Fibroblast of skin of right quadriceps (primary cell): ENCODE measurements around the gene ZSWIM6.

Experiments used
- DNase-seq: peaks from one replicate; pipeline ENCODE4 v3.0.0-alpha.2; 2013

The ZSWIM6 gene

DNA sequence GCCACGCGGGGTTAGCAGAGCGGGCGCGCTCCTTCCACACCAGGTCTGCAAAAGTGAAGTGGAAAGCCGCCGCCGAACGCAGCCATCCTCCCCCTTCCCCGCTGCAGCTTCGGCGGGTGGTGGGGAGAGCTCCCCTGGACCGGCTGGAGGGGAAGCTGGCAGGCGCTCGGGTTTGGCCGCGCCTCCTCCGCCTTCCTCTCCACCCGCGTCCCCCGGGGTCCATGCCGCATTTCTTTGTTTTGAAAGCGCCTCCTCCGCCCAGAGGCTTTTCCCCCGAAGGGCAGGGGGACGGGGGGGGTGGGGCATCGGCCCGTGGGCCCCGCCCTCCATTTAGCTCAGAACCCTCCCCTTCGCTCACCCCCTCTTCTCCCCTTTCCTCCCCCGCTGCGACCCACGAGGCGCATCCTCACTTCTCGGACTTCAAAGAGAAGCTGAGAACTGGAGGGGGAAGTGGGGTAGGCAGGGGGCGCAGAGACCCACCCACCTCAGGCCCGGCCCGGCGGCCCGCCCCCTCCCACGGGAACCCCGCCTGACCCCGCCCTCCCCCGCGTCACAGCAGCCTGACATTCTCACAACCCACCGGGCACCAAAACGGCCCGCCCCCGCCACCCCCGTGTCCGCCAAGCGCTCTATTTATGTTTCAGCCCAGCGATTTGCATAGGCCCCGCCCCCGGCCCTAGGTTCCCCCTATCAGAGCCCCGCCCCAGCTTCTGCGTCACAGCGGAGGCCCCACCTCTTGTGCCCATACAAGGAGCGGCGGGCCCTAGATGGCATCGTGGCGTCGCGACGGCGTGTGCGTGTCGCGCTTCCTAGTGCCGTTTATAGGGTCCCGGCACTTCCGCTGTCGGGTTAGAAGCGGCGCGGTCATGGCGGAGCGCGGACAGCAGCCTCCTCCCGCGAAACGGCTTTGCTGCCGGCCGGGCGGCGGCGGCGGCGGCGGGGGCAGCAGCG lies at the start of gene ZSWIM6:
ZSWIM6 (plus strand) TSS at position 852 of the 951 bp plus-strand sequence; CDS start at position 867, 15 bp downstream.
- DNase-seq = peak; percentile 100

DNA sequence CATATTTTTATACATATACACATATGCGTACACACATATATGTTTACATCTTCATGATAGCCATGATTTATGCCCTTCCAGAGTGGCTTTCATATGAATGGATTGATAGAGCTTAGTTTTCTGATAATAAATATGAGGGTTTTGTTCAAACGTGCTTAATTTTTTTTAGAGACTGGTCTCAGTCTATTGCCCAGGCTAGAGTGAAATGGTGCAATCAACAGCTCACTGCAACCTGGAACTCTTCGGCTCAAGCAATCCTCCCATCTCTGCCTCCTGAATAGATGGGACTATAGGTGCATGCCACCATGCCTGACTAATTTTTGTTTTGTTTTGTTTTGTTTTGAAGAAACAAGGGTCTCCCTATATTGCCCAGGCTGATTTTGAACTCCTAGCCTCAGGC lies 48.6 kb upstream of the ZSWIM6 start:
- DNase-seq = no peak

GRCh38 chr5:61285531-61285930 lies 46.5 kb upstream of the ZSWIM6 start:
- DNase-seq = no peak

DNA sequence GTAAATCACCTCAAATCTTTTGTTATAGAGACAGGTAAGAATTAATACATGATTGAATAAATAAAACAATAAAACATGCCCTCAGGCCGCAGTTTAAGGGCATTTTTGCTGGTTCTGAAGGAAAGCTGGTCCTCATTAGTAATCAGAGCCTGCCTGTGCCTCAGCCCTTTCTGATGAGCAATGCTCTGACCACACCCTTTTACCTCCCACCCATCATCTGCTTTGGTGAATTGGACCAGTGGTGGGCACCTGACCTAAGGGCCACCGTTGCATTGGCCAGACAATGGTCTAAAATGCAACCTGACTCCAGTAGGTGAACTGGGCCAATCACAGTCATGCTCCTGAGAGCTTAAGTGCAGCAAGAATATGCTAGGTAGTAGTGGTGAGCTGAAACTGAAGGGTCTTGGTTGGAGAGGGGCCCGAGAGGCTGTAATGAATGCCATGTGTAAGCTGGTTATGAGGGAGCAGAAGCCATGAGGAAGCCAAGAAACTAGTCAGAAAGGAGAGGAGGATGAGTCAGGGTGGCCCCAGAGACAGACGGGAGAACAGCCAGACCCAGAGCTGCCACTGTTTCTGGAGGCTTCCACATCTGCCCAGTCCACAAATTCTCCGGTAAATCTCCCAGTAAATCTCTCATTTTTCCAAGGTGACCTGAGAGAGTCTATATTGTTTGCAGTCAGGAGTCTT lies 45.5 kb upstream of the ZSWIM6 start:
- DNase-seq = peak; percentile 79

- DNase-seq = no peak
These were observed 44.6 kb upstream of the ZSWIM6 start for GRCh38 chr5:61287474-61287873.

GRCh38 chr5:61289241-61289640 lies 42.8 kb upstream of the ZSWIM6 start:
- DNase-seq = no peak

GRCh38 chr5:61289669-61290306 lies 42.3 kb upstream of the ZSWIM6 start:
- no peak for DNase-seq

DNA sequence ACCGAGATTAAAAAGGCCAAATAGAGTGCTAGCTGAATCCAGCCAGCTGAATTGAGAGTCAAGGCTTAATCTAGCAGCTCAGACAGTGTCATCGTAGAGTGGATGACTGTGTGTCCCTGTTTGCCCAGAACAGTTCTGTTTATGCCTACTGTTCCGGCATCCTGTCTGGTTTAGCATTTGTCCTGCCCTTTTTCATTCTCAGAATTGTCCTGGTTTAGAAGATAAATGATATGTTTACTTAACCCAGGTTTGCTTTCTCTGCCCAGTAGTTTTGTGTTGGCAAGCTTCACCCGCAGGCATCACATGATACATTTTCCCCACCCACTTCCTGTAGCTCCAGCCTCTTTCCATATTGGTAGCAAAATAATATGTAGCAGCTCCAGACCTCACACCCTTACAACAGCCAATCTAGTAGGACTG lies 41.3 kb upstream of the ZSWIM6 start:
- DNase-seq = no peak

- no peak for DNase-seq
These were observed 39.9 kb upstream of the ZSWIM6 start for GRCh38 chr5:61292062-61292657.

DNA sequence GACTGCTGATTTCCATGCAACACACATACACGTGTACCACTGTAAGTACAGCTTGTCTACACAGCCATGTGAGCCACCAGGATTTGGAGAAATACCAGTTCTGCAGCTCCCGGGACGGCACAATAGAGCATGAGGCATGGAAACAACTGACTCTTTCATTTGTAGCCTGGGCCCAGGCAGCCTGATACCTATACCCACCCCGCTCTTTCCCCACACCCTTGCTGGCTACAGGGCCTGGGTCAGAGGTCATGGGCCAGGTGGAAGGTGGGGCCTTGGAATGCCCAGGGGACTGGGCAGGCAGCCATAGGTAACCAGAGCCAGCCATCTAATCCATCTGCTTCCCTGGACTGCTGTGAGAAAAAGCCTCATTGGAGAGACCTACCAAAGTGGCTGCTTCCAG lies 39.0 kb upstream of the ZSWIM6 start:
- DNase-seq = no peak

- no peak for DNase-seq
These were observed 38.2 kb upstream of the ZSWIM6 start for GRCh38 chr5:61293873-61294272.

GRCh38 chr5:61295365-61295764 lies 36.7 kb upstream of the ZSWIM6 start:
- no peak for DNase-seq

- DNase-seq = no peak
These were observed 34.0 kb upstream of the ZSWIM6 start for GRCh38 chr5:61298066-61298465.

DNA sequence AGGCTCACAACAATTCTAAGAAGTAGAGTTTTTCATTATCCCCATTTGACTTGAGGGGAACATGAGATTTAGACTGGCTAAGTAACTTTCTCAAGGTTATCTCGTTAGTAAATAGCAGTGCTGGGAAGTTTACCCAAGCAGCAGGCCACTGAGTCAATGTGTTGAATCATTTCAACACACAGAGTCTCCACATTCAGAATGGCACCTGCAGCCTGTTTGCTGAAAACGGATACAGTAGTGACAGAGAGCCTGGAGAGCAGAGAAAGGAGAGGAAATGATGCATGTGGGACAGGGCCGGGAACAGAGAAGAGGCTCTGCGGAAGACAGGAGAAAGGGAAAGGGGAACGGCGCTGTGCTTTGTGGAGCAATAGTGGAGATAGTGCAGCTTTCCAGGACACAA lies 33.5 kb upstream of the ZSWIM6 start:
- DNase-seq = peak; percentile 42

DNA sequence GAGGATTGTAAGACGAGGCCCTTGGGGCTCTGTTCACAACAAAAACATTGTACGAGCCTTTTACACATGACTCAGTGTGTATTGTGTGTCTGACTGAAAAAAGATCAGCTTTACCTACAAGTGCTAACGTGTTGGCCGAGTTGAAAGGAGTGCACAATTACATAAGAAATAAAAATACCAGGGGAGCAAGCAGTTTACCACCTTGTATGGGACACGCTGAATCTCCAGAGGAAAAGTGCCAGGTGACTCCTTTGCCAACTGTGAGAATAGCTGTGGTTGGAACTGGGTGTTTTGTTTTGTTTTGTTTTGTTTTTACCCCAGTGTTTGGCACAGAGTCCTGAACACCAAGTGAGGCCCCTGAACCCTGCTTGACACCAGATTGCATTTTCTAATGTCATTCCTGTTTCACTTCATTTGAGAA lies 32.8 kb upstream of the ZSWIM6 start:
- DNase-seq = no peak

DNA sequence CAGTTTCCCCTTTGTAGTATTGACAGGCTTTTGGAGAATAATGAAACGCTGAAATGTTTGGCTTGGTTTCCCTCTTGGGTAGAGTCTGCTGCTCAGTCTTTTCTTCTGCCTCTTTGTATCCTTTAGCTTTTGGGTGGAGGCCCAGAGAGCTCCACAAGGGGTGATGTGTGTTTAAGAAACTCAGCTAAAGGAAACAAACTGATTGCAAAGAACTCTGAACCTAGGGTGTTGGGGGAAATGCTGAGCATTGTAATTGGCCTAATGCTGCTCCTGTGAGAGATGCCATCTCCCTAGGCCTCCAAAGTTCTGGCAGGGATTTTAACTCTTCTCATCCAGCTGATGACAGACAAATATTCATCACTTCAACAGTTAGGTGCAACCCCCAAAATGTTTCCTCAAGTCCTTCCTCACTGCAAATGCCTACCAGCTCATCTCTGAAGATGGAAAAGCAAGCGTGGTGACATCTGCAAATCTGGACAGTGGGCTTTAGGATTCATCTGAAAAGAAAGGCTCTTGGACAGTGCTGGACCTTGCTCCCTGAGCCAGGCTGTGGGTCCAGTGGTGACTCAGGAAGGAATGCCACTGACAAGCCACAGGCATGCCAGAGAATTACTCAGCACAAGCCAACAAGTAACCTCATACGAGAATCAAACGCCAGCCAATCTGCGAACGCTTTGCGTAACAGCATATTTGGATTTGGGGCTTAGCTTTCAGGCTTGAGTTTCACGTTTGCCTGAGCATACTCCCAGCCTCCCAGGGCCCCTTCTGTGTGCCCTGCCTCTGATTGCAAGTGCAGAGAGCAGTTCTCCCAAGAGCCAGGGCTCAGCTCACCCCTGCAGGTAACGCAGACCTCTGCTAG lies 30.5 kb upstream of the ZSWIM6 start:
- peak; percentile 99 for DNase-seq

DNA sequence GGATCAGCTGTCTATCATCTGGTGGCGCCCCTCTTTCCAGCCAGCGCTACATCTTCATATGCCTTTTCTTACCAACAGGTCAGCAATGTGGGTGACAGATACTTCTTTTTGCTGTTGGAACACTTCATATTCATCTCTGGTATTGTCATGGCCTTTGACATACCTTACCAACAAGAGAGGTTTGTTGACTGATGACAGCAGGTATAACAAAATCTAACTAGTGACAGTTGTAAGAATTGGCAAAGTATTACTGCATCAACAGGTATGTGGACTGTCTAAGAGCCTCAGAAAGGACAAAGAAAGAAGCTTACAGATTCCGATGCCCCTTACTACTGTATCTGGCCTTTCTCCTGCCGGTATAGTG lies 29.9 kb upstream of the ZSWIM6 start:
- DNase-seq = no peak

DNA sequence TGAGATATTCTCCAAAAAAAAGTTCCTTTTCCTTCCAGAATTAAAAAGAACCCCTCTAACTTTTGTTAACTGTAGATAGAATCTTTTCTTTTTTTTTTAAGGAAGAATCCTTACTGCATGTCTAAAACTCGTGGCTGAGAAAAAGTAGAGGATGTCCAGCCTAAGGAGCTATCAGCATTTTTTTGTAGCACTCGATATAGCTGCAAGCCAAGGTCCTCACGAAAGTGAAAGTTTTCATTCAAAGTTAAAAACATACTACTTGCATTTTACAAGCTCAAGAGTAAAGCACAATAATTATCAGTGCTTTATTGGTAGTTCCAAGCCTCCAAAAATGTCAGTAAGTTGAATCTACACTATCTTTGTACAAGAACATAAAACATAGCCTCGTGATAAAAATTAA lies 28.7 kb upstream of the ZSWIM6 start:
- no peak for DNase-seq

DNA sequence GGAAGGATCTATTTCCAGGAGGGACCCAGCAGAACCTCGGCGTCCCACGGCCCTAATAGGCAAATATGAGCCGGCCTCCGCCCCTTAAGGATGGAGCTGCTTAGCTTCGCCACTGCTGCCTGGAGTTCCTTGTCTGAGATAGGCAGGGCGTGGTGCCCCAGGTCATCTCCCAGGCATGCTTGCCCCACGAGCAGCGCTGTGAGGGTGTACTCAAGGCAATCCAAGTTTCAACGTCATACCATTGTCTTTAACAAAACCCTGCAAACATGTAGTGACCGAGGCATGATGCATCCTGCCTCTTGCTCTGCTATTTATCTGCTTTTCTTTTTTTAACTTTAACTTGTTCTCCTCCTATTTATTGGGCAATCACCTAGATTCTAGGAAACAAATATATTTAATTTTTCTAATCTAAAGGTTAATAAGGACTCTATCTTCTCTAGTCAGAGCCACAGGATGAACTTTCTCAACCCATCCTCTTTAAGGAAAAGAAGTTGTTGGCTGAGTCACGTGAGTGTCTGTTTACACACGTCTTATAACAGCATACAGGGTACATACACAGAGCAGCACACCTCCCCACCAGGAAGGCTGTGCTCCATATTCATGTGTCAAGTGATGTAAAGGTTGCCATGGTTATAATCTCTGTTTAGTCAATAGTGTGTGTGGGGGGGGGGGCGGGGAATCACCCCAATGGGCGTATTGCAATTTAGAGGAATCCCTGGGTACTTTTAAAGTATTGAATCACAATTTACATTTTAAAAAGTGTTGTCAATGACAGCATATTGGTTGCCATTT lies 27.3 kb upstream of the ZSWIM6 start:
- peak; percentile 74 for DNase-seq

DNA sequence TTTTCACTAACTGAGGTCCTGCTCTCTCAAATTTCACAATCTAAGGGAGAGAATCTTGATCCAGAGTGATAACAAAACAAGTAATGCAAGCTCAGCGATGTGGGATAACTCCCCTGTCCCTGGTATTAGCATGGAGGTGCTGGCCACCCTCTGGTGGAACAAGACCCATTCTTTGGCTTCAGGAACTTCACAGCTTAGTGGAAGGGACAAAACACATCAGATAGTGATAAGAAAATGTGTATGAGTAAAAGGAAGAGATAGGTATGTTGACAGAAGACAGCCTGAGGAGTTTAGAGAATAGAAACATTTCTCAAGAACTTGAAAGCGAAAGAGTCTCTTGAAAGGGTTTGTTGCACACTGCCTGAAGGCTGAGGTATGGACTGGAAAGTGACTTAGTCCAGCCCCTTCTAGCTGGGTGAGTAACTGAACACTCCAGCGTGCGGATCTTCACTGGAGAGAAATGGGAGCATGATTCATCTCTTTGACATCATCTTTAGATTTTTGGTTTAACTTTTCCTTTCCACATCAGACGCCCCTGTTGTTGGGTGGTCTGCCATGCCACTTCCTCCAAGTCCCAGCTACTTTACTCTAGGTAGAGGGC lies 25.4 kb upstream of the ZSWIM6 start:
- peak; percentile 95 for DNase-seq

- no peak for DNase-seq
These were observed 24.9 kb upstream of the ZSWIM6 start for GRCh38 chr5:61307191-61307590.
